SKM-1 treated with dmso at 0.1 percent for 144 hours (cell line): ENCODE results near the gene APOA4.

ENCODE experiments used
- DNase-seq: peaks from one replicate; lab custom pipeline; 2025; ENCODE audit not compliant: unreplicated experiment; lab: John Stamatoyannopoulos, UW

APOA4 gene

DNA sequence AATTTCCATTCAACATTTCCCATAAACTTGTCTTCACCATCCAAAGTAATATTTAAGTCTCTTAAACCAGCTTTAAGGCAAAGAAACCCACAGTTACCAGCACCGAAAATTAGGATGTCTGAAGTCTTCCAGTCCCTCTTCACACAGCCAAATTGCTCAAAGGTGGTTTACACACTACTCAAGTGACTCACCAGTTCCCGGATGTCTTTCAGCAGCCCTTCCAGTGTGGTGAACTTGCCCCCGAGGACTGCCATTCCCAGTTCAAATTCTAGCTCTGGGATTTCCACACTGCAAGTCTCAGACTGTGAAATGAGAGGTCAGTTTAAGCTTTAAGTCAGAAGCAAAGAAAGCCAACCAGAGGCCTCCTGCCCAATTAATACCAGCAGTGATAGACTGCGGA is 40.4 kb downstream of the APOA4 start:
- DNase-seq = no peak

DNA sequence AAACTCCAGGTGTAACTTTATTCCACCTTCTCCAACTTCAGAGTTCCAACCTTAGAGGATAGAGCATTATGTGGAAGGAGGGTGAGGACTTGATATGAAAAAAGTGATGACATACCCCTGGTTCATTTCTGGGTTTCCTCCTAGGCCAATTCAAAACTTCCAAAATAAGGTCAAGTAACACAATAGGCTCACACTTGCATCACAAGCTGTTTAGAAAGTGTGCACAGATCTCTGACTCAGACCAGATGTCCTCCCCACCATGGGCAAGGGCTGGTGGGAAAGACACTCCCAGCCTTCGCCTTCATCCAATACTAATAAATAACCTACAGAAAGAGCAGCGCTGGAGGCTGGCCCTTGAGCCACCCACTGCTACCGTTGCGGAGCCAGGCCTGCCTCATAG is 44.5 kb downstream of the APOA4 start:
- no peak for DNase-seq

DNA sequence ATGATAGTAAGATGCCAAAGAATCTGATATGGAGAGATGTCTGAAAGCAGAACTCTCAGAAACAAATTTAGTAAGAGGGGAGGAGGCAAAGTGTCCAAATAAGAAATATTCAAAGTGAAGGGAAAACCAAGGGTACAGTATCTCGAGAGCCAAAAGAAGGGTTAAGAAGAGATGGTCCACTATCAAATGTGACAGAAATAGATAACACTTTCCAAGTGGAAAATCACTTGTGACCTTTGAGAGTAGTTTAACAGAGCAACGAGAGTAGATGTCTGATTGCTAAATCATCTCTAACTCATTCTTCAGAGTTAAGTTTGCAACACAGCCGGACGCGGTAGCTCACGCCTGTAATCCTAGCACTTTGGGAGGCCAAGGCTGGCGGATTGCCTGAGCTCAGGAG is 46.0 kb downstream of the APOA4 start:
- DNase-seq = no peak

DNA sequence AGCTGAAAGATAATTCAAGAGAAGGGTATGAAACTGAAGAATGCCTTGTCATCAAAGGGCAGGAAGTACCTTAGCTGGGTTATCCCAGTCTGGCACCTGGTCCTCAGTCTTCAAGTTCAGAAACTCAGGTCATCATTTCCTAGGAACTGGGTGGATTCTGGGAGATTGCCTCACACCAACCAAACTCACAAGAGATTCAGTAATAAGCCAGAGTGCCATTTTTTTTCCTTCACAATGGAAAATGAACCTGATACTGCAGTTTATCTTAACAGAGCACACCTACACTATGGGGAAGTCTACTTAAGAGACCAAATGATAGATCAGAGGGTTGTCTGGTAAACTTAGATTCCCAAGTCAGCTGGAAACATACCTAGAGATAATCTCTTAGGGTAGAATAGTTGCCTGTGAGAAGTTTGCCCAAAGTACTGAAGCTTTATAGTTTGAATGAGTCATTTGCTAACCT is 46.6 kb downstream of the APOA4 start:
- DNase-seq = no peak

- no peak for DNase-seq
These were observed 47.1 kb downstream of the APOA4 start for GRCh38 chr11:116775975-116776374.

GRCh38 chr11:116774661-116775060 is 48.4 kb downstream of the APOA4 start:
- no peak for DNase-seq

DNA sequence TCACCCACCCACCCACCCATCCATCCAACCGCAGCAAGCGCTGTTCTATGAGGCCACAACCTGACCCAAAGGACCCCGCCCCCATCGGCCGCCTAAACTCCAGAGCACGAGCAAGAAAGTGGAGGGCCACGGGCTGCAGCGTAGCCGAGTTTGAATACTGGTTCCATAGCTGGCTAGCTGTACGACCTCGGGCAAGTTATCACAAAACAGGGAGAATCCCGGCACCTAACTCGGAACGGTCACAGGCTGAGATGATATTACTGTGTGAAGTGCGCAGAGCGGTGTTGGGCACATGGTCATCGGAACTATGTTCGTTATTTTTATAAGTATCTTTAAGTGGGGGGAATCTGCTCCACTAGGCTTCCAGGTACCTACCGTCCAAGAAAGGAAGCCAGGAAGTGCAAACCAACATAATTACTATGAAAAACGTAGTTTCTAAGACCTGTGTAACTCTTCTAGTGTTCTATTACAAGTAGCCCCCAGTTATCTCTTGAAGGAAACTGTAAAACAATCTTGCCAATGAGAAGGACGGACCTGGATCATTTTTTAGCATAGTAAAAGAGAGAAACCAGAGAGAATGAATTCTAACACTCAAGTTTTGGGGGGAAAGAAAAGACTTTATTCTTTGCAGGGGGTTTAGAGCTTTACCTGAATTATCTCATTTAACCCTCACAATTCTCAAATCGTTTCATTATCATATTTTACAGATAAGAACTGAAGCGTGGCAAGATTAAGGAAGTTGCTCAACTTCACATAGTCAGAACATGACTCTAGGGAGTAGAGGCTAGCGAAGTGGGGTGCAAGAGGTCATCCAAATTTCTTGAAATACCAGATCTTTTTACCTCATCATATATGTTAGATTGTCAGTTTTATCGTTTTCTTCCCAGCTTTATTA is 49.7 kb downstream of the APOA4 start:
- peak; percentile 75 for DNase-seq

- DNase-seq = peak; percentile 66
These were observed 50.5 kb downstream of the APOA4 start, which contains the start of gene BUD13 for GRCh38 chr11:116772443-116773202. TSS of gene BUD13 (minus strand) at chr11:116772987. CDS start at chr11:116772964, 23 bp downstream.

DNA sequence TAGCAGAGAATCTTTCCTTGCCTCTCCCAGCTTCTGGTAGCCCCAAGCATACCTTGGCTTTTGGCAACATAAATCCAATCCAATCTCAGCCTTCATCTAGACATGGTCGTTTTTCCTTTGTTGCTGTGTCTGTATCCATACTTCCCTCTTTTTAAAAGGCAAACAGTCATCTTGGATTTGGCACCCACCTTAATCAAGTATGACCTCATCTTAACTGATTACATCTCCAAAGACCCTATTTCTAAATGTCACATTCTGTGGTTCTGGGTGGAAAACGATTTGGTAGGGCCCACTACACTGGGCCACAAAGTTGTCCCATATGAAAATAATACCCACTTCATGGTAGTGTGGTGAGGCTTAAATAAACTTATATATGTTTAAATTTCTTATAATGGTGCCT is 51.2 kb downstream of the APOA4 start:
- DNase-seq = no peak
